ENCODE measurements around the gene BHLHA15. TPM values are rescaled to one million over a fixed set of nuclear protein-coding genes. Genes with fewer than 3 reads are reported as not detected.
A peak's percentile ranks its signal among the peaks of the same experiment; 100 is the strongest.

The BHLHA15 gene
- total and polyA plus RNA-seq, 9 of the 15 experiments (the other 6 are each of a cell fraction or from before 2014, with no cell fraction given), result 0.22 to 2.0 (median 1.1) TPM; not detected in 4

- TF ChIP-seq ZNF280A (IDR thresholded peaks at IDR 0.05; ENCODE audit: low read depth, partially characterized antibody), result no peak
- TF ChIP-seq ZNF699 (CRISPR knock-in tag; IDR thresholded peaks at IDR 0.05; ENCODE audit: insufficient replicate concordance), result no peak
- TF ChIP-seq PTRF (tag; IDR thresholded peaks at IDR 0.05), result no peak
- TF ChIP-seq PCBP1 (IDR thresholded peaks at IDR 0.05; ENCODE audit: low read depth, low read length, poor library complexity, severe bottlenecking), result no peak
- TF ChIP-seq ELK1 (CRISPR knock-in tag; IDR thresholded peaks at IDR 0.05), result no peak
- TF ChIP-seq SNAPC5 (CRISPR knock-in tag; IDR thresholded peaks at IDR 0.05), result no peak
- TF ChIP-seq HNRNPL (IDR thresholded peaks at IDR 0.05; ENCODE audit: low read depth, low read length), result no peak
- no peak for TF ChIP-seq BRF1 (IDR thresholded peaks at IDR 0.05; ENCODE audit: borderline replicate concordance, extremely low read depth, insufficient read length)
- TF ChIP-seq HIVEP1 (CRISPR knock-in tag; IDR thresholded peaks at IDR 0.05), result no peak
- no peak for TF ChIP-seq UBTF (IDR thresholded peaks at IDR 0.05; ENCODE audit: borderline replicate concordance in 1 of 2, low read depth in 2 of 2, low read length in 2 of 2)
- TF ChIP-seq TCF7L2 (IDR thresholded peaks at IDR 0.05; ENCODE audit: low read depth, low read length), result no peak
- no peak for TF ChIP-seq CBX8 (IDR thresholded peaks at IDR 0.05; ENCODE audit: borderline replicate concordance, extremely low read depth, low read depth, low read length, poor library complexity, severe bottlenecking)
- peak; percentile 51; the same call in 1 of the 2 replicates for TF ChIP-seq USF1 (CRISPR knock-in tag; IDR thresholded peaks at IDR 0.05)
- TF ChIP-seq RNF2 (IDR thresholded peaks at IDR 0.05), result 0 out of 2 replicates have a peak, but pooled peaks have one; percentile 44
- TF ChIP-seq NFATC3 (IDR thresholded peaks at IDR 0.05), result no peak
- peak; percentile 80 for TF ChIP-seq MTA1 (IDR thresholded peaks at IDR 0.05; ENCODE audit: borderline replicate concordance)
- no peak for TF ChIP-seq ZNF165 (CRISPR knock-in tag; IDR thresholded peaks at IDR 0.05; ENCODE audit: borderline replicate concordance)
- peak; percentile 91 for TF ChIP-seq MEIS2 (IDR thresholded peaks at IDR 0.05; ENCODE audit: partially characterized antibody)
- no peak for TF ChIP-seq ZBED1 (IDR thresholded peaks at IDR 0.05)
- no peak for TF ChIP-seq HNRNPLL (IDR thresholded peaks at IDR 0.05; ENCODE audit: low read depth, low read length, poor library complexity, severe bottlenecking)
These were observed 6.7 kb downstream of the BHLHA15 start (continued) for GRCh38 chr7:98217623-98218582.

All from K562 (cell line).